ENCODE measurements around the gene SNX25. TPM values are rescaled to one million over a fixed set of nuclear protein-coding genes. Genes with fewer than 3 reads are reported as not detected.

The SNX25 gene
- polyA plus RNA-seq, 1 donor (not counting 4 experiments of a cell fraction or from before 2014, with no cell fraction given) = 5.0 TPM

GRCh38 chr4:185332575-185333464 lies 123.4 kb downstream of the SNX25 start:
- no peak overlapping the region for H3K4me3 ChIP-seq (ENCODE audit: control insufficient read depth in 2 of 3, extremely low read depth in 1 of 3, insufficient read depth in 2 of 3, low read depth in 1 of 3, low read length in 3 of 3)
- TF ChIP-seq CTCF (optimal IDR thresholded peaks at IDR 0.05 in 1 of 3, IDR thresholded peaks at IDR 0.05 in 1 of 3, conservative IDR thresholded peaks at IDR 0.05 in 1 of 3; ENCODE audit: extremely low read depth in 1 of 3, insufficient read depth in 2 of 3, low read length in 3 of 3) = no peak
- TF ChIP-seq EZH2 (IDR thresholded peaks at IDR 0.05; ENCODE audit: low read length) = no peak
- no peak overlapping the region for H2AFZ ChIP-seq (ENCODE audit: control insufficient read depth, low read length)
- no peaks in the 10 kb centered on the region for H3K27me3 ChIP-seq (ENCODE audit: control insufficient read depth, extremely low read depth, insufficient read depth, low read length)
- H3K4me1 ChIP-seq (ENCODE audit: control insufficient read depth, extremely low read depth, insufficient read depth, low read length) = no peaks in the 10 kb centered on the region
- no peaks in the 10 kb centered on the region for H4K20me1 ChIP-seq (ENCODE audit: control insufficient read depth, extremely low read depth, insufficient read depth, low read length)
- H3K79me2 ChIP-seq (ENCODE audit: control insufficient read depth, insufficient read depth, low read length) = no peaks in the 10 kb centered on the region
- no peaks in the 10 kb centered on the region for H3K9me1 ChIP-seq (ENCODE audit: control insufficient read depth, extremely low read depth, insufficient read depth, low read length)
- peaks cover 0 to 2% of the 10 kb centered on the region in 2 experiments for H3K36me3 ChIP-seq (ENCODE audit: control insufficient read depth in 2 of 2, extremely low read depth in 1 of 2, insufficient read depth in 2 of 2, low read length in 2 of 2)
- no peak overlapping the region for H3K27ac ChIP-seq (ENCODE audit: control insufficient read depth, insufficient read depth, low read length)
- H3K9me3 ChIP-seq (ENCODE audit: control insufficient read depth, low read depth, low read length) = no peaks in the 10 kb centered on the region
- no peak overlapping the region for H3K4me2 ChIP-seq (ENCODE audit: control insufficient read depth, extremely low read depth, insufficient read depth, low read depth, low read length)
- DNase-seq (ENCODE audit: low read depth, low spot score) (no peak), FAIRE-seq (no peak)
- dilution Hi-C loops (cut with MboI; ENCODE audit: extremely low pct_ligation_motif_present, low sequenced_read_pairs) = no loop called here
- H3K9ac ChIP-seq (ENCODE audit: control insufficient read depth, extremely low read depth, insufficient read depth, low read length) = no peak overlapping the region

GRCh38 chr4:185334326-185334725 lies 124.9 kb downstream of the SNX25 start:
- no peak for DNase-seq (ENCODE audit: low read depth, low spot score)
- dilution Hi-C loops (cut with MboI; ENCODE audit: extremely low pct_ligation_motif_present, low sequenced_read_pairs) = no loop called here

More at GRCh38 chr4:185334326-185334725, 124.9 kb downstream of the SNX25 start:
- TF ChIP-seq CTCF (optimal IDR thresholded peaks at IDR 0.05 in 1 of 3, IDR thresholded peaks at IDR 0.05 in 1 of 3, conservative IDR thresholded peaks at IDR 0.05 in 1 of 3; ENCODE audit: extremely low read depth in 1 of 3, insufficient read depth in 2 of 3, low read length in 3 of 3) (no peak), EZH2 (IDR thresholded peaks at IDR 0.05; ENCODE audit: low read length) (no peak)
- Histone ChIP-seq H3K36me3 (ENCODE audit: control insufficient read depth in 2 of 2, extremely low read depth in 1 of 2, insufficient read depth in 2 of 2, low read length in 2 of 2) (peaks cover 0 to 2% of the 10 kb centered on the region in 2 experiments), H3K9me1 (ENCODE audit: control insufficient read depth, extremely low read depth, insufficient read depth, low read length) (no peaks in the 10 kb centered on the region), H3K79me2 (ENCODE audit: control insufficient read depth, insufficient read depth, low read length) (no peaks in the 10 kb centered on the region), H4K20me1 (ENCODE audit: control insufficient read depth, extremely low read depth, insufficient read depth, low read length) (no peaks in the 10 kb centered on the region), H3K27ac (ENCODE audit: control insufficient read depth, insufficient read depth, low read length) (no peak overlapping the region), H3K4me2 (ENCODE audit: control insufficient read depth, extremely low read depth, insufficient read depth, low read depth, low read length) (no peak overlapping the region), H3K27me3 (ENCODE audit: control insufficient read depth, extremely low read depth, insufficient read depth, low read length) (no peaks in the 10 kb centered on the region), H3K4me1 (ENCODE audit: control insufficient read depth, extremely low read depth, insufficient read depth, low read length) (no peaks in the 10 kb centered on the region), H3K9ac (ENCODE audit: control insufficient read depth, extremely low read depth, insufficient read depth, low read length) (no peak overlapping the region), H3K4me3 (ENCODE audit: control insufficient read depth in 2 of 3, extremely low read depth in 1 of 3, insufficient read depth in 2 of 3, low read depth in 1 of 3, low read length in 3 of 3) (no peak overlapping the region), H2AFZ (ENCODE audit: control insufficient read depth, low read length) (no peak overlapping the region), H3K9me3 (ENCODE audit: control insufficient read depth, low read depth, low read length) (no peaks in the 10 kb centered on the region)
- no peak for FAIRE-seq
